H1 (cell line): ENCODE measurements around the gene DNAJB1.

Experiments
- CHD1 ChIP-seq: IDR thresholded peaks from 2 replicates; pipeline ENCODE4 v1.6.1; 2012; ENCODE audit warnings: low read depth, low read length, improper control_type of control experiment
- CTCF ChIP-seq, 3 experiments: IDR thresholded peaks; 1 replicate in 2 of 3; 2 replicates in 1 of 3; pipeline versions ENCODE4 v1.5.1 to v1.6.1; 2011; ENCODE audit warnings: low read length in 3 of 3, mild to moderate bottlenecking in 3 of 3, inconsistent platforms in 2 of 3, low read depth in 1 of 3, moderate library complexity in 1 of 3; ENCODE audit not compliant: insufficient read depth in 1 of 3; ENCODE audit errors: control extremely low read depth in 1 of 3
- PHF8 ChIP-seq: fragments of 200-600 bp; sonication (generic); conservative IDR thresholded peaks from 2 replicates; pipeline ENCODE4 v1.7.1; 2012; ENCODE audit warnings: low read depth, mild to moderate bottlenecking, inconsistent platforms, low read length, moderate library complexity
- POLR2A ChIP-seq, 2 experiments: IDR thresholded peaks; 1 replicate in 1 of 2; 2 replicates in 1 of 2; pipeline ENCODE4 v1.6.1; 2011; ENCODE audit warnings: low read depth in 2 of 2, low read length in 2 of 2, mild to moderate bottlenecking in 2 of 2; ENCODE audit errors: control extremely low read depth in 1 of 2
- POLR2AphosphoS5 ChIP-seq: IDR thresholded peaks from 2 replicates; pipeline ENCODE4 v1.6.1; 2011; ENCODE audit warnings: low read depth, low read length
- RXRA ChIP-seq: IDR thresholded peaks from 2 replicates; pipeline ENCODE4 v1.6.1; 2011; ENCODE audit warnings: low read depth, mild to moderate bottlenecking, low read length, moderate library complexity; ENCODE audit not compliant: insufficient read depth

- no peak for TF ChIP-seq RXRA
- no peak for TF ChIP-seq POLR2AphosphoS5
- TF ChIP-seq CTCF (IDR thresholded peaks at IDR 0.05; ENCODE audit: control extremely low read depth in 1 of 3, insufficient read depth in 1 of 3, low read depth in 1 of 3, low read length in 3 of 3) = no peak
- TF ChIP-seq POLR2A (IDR thresholded peaks at IDR 0.05; ENCODE audit: control extremely low read depth in 1 of 2, low read depth in 2 of 2, low read length in 2 of 2) = no peak
- no peak for TF ChIP-seq CHD1
- no peak for TF ChIP-seq PHF8
Observed at GRCh38 chr19:14530506-14530905, 12.3 kb upstream of the DNAJB1 start.
